Activated CD4-positive, alpha-beta T cell treated with anti-CD3 and anti-CD28 coated beads for 4 hours (primary cell): ENCODE data around the gene NFILZ.
A peak's percentile ranks its signal among the peaks of the same experiment; 100 is the strongest.

Source experiments
- DNase-seq, 2 donors: peaks; one replicate each; pipeline ENCODE4 v3.0.0-alpha.2; 2020

NFILZ gene

DNA sequence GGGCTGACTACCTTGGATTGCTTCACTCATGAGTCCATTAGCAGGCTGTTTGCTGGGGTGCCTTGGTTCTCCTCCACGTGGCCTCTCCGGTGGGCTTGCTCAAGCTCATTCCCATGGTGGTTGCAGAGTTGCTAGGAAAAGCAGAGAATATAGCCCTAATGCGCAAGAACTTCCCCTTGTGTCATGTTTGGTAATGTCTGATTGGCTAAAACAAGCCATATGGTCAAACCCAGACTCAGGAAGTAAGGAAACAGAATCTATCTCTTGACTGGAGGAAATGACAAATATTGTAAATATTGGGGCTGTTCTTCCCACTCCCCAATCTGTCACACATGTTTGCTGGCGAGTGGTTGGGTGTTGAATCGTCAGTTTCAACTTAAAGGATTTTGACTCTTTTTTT is 12.1 kb downstream of the NFILZ start:
- no peak for DNase-seq

- DNase-seq = no peak
These were observed 13.6 kb downstream of the NFILZ start for GRCh38 chr19:8643860-8644653.

DNA sequence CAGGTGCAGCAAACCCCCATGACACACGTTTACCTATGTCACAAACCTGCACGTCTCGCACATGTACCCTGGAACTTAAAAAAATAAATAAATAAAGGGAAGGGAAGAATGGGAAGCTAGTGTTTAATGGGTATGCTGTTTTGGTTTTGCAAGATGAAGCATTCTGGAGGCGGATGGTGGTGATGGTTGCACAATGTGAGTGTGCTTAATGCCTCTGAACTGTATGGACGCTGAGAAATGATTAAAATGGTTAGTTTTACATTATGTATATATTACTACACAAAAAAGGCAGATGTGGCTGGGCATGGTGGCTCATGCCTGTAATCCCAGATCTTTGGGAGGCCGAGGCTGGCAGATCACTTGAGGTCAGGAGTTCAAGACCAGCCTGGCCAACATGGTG is 17.8 kb downstream of the NFILZ start:
- DNase-seq = no peak

- peak; percentile 64 to 66 for DNase-seq
These were observed 24.3 kb downstream of the NFILZ start for GRCh38 chr19:8654591-8655339.

- DNase-seq = peak; percentile 19 to 42
These were observed 24.9 kb downstream of the NFILZ start for GRCh38 chr19:8655340-8655709.

DNA sequence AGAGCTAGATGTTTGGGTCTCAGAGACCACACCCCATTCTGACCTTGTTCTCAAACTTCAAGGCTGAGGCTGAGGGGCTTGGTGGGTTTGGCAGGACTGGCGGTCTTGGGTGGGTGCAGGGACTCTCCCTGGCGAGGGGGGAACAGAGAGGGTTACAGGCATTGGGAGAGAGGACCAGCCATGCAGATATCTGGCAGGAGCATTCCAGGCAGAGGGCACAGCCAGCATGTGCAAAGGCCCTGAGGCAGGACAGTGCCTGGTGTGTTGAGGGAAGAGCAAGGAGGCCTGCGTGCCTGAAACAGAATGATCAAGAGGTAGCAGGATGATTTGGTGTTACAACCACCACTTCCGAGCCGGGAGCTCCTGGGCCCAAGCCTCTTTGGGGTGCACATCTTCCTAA is 27.4 kb downstream of the NFILZ start:
- no peak for DNase-seq

GRCh38 chr19:8659905-8660304 is 29.5 kb downstream of the NFILZ start:
- no peak for DNase-seq

GRCh38 chr19:8662263-8662662 is 31.8 kb downstream of the NFILZ start:
- DNase-seq = no peak

GRCh38 chr19:8663920-8664670 is 33.7 kb downstream of the NFILZ start:
- peak in 1 of 2 donors; percentile 16 for DNase-seq

DNA sequence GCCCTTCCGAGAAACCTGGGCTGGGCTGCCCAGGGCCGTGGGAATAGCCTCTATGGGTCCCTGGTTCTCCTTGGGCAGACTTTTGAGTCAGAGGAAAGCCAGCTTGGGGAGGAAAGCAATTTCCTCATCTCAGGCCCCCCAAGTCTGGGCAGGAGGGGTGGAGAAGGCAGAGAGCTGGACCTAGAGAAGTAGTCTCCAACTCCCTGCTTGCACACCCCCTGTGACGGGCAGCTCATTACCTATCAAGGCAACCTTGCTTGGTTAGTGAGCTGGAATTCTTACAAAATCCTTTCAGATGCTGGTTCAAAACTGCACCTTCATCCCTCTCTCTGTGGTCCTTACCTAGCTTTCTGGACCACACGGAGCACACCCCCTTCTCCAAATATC is 34.2 kb downstream of the NFILZ start:
- DNase-seq = no peak

DNA sequence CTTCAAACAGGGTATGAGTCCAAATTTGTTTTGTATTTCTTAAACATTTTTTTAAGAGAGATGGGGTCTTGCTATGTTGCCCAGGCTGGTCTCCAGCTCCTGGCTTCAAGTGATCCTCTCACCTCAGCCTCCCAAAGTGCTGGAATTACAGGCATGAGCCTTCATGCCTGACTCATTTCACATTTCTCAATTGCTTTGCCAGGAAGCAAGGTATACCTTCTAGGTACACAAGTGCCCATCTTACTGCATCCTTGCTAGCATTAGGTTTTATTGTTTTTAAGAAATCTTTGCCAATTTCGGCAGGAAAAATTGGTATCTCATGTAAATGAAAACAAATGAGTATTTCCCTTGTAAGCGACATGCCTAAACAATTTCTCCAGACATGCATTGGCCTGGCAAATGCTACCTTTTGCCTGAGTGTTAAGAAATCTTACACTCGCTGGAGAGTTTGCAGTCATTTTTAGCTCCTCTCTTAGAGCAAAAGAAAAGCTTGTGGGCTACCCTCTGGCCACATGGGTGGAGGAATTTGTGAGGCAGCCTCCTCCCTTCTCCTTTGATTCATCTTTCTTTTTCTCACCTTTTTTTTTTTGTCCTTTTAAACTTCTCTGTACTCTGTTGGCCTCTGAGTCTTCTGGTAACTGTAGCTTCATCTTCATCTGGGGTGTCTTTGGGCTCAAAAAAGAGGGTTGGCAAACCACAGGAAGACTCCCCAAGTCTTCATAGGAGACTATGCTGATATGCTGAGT is 35.2 kb downstream of the NFILZ start:
- DNase-seq = no peak

- DNase-seq = no peak
These were observed 36.5 kb downstream of the NFILZ start for GRCh38 chr19:8666814-8667405.

GRCh38 chr19:8673276-8673891 is 43.0 kb downstream of the NFILZ start:
- DNase-seq = no peak

- no peak for DNase-seq
These were observed 44.6 kb downstream of the NFILZ start for GRCh38 chr19:8675066-8675465.

- DNase-seq = no peak
These were observed 47.9 kb downstream of the NFILZ start for GRCh38 chr19:8678244-8678807.
